Skeletal muscle satellite cell (primary cell): ENCODE measurements around the gene AMOT.

Experiments used
- H3K27me3 ChIP-seq: 2 replicates; pipeline ENCODE4 v1.7.0; 2013; ENCODE audit warnings: low read length; ENCODE audit not compliant: control insufficient read depth, insufficient read depth
- H3K36me3 ChIP-seq: 2 replicates; pipeline ENCODE4 v1.7.0; 2013; ENCODE audit warnings: mild to moderate bottlenecking, control low read depth, low read length; ENCODE audit not compliant: insufficient read depth
- H3K4me1 ChIP-seq: 2 replicates; pipeline ENCODE4 v1.7.0; 2013; ENCODE audit warnings: low read length; ENCODE audit not compliant: control insufficient read depth, insufficient read depth
- H3K4me2 ChIP-seq: 2 replicates; pipeline ENCODE4 v1.7.0; 2013; ENCODE audit warnings: mild to moderate bottlenecking, low read length
- H3K4me3 ChIP-seq: 2 replicates; pipeline ENCODE4 v1.7.0; 2013; ENCODE audit warnings: low read length
- H3K9ac ChIP-seq: 2 replicates; pipeline ENCODE4 v1.7.0; 2013; ENCODE audit warnings: mild to moderate bottlenecking, low read depth, low read length, moderate library complexity
- H3K9me3 ChIP-seq: replicated peaks from 2 replicates; pipeline ENCODE4 v1.7.0; 2013; ENCODE audit warnings: mild to moderate bottlenecking, control low read depth, low read length

AMOT gene

DNA sequence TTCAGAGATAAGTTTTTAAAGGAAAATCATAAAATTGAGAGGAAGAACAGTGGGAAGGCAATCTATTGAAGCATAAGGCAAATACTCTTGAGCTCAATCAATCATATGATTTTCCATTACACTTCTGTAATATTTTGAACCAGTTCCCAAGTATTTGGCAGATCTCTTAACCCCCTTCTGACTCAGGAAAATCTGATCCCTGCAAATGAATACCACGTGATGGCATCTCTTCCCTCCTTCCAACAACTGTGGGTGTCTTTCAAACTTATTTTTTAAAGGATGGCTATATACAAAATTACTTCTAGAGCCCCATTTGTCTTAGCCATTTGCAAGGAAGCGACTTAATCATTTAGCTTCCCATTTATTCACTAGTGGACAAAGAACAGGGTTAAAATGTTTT, 41.9 kb downstream of the AMOT start:
- H3K4me1 ChIP-seq: no peaks in the 10 kb centered on the region
- peaks cover 10% of the 10 kb centered on the region for H3K27me3 ChIP-seq
- H3K9ac ChIP-seq: no peak overlapping the region
- H3K36me3 ChIP-seq: no peaks in the 10 kb centered on the region
- no peak overlapping the region for H3K4me3 ChIP-seq
- H3K9me3 ChIP-seq: no peaks in the 10 kb centered on the region
- no peak overlapping the region for H3K4me2 ChIP-seq

- peaks cover 16% of the 10 kb centered on the region for H3K27me3 ChIP-seq
- H3K4me3 ChIP-seq: no peak overlapping the region
- H3K9ac ChIP-seq: no peak overlapping the region
- H3K4me2 ChIP-seq: no peak overlapping the region
- no peaks in the 10 kb centered on the region for H3K36me3 ChIP-seq
- no peaks in the 10 kb centered on the region for H3K9me3 ChIP-seq
- H3K4me1 ChIP-seq: no peaks in the 10 kb centered on the region
Measured at GRCh38 chrX:112789931-112790330, 50.7 kb downstream of the AMOT start.

DNA sequence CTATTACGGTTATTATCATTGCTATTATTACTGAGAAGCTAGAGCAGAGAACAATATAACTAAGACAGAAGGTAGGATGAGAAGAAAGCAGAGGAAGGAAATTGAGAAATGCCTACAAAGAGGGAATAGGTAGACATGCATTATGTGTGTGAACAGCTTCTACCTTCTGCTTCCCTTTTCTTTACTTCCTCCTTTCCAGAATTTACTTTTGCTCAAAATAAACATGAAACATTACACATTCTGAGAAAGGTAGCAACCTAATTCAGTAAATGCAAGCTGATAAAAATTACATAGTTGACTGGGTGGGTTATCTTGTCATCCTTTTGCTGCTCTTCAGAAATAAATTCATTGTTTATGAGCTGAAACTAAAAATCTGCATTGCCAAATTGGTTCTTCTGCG, 54.6 kb downstream of the AMOT start:
- Histone ChIP-seq H3K36me3 (no peaks in the 10 kb centered on the region), H3K27me3 (peaks cover 18% of the 10 kb centered on the region), H3K4me1 (no peaks in the 10 kb centered on the region), H3K9ac (no peak overlapping the region), H3K4me2 (no peak overlapping the region), H3K4me3 (no peak overlapping the region), H3K9me3 (no peaks in the 10 kb centered on the region)

DNA sequence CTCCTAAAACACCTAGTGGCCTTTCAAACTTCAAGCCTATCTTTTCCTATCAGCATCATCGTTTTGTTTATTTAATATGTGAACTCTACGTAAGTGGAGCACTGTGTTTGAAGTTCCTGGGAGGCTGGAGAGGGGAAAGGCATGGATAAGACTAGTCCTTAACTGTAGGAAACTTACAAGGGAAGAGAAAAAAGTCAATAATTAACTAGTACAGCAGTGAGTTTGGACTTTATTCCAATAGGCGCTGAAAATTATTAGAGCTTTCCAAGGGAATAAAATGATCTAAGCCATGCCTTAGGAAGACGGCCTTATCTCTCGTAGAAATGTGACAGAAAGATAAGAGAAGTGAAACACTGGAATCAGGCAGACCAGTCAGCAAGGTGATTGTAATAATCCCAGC, 55.3 kb downstream of the AMOT start:
- H3K4me2 ChIP-seq: no peak overlapping the region
- H3K9me3 ChIP-seq: no peaks in the 10 kb centered on the region
- no peaks in the 10 kb centered on the region for H3K36me3 ChIP-seq
- peaks cover 18% of the 10 kb centered on the region for H3K27me3 ChIP-seq
- H3K9ac ChIP-seq: no peak overlapping the region
- no peak overlapping the region for H3K4me3 ChIP-seq
- H3K4me1 ChIP-seq: no peaks in the 10 kb centered on the region

GRCh38 chrX:112784692-112785091, 55.9 kb downstream of the AMOT start:
- H3K4me1 ChIP-seq: no peaks in the 10 kb centered on the region
- H3K4me3 ChIP-seq: no peak overlapping the region
- H3K36me3 ChIP-seq: no peaks in the 10 kb centered on the region
- H3K9ac ChIP-seq: no peak overlapping the region
- H3K27me3 ChIP-seq: peaks cover 18% of the 10 kb centered on the region
- H3K9me3 ChIP-seq: no peaks in the 10 kb centered on the region
- H3K4me2 ChIP-seq: no peak overlapping the region

- Histone ChIP-seq H3K9ac (no peak overlapping the region), H3K36me3 (no peaks in the 10 kb centered on the region), H3K9me3 (no peaks in the 10 kb centered on the region), H3K27me3 (peaks cover 29% of the 10 kb centered on the region), H3K4me3 (no peak overlapping the region), H3K4me2 (no peak overlapping the region), H3K4me1 (no peaks in the 10 kb centered on the region)
Measured at GRCh38 chrX:112779139-112779538, 61.5 kb downstream of the AMOT start.

- peaks cover 29% of the 10 kb centered on the region for H3K27me3 ChIP-seq
- H3K4me1 ChIP-seq: no peaks in the 10 kb centered on the region
- H3K9ac ChIP-seq: no peak overlapping the region
- no peaks in the 10 kb centered on the region for H3K36me3 ChIP-seq
- no peak overlapping the region for H3K4me3 ChIP-seq
- no peaks in the 10 kb centered on the region for H3K9me3 ChIP-seq
- no peak overlapping the region for H3K4me2 ChIP-seq
Measured at GRCh38 chrX:112774651-112775293, 65.9 kb downstream of the AMOT start.

DNA sequence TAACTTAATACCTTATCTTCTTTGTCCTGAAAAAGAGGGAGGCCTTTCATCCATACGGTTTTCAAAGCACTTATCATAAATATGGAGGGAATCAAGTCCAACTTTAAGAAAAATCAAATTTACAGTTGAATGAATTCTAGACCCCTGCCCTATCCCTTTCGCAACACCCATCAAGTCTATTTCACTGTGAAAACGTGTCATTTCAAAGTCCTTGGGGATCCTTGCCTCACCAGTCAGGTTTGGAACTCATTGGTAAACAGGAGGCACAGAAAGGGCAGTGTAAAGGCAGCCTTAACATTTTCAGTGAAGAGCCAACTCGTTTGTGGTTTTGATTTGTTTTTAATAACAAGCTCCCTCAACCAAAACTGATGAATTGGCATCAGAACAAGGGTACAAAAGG, 66.5 kb downstream of the AMOT start:
- no peak overlapping the region for H3K9ac ChIP-seq
- no peak overlapping the region for H3K4me2 ChIP-seq
- H3K27me3 ChIP-seq: peaks cover 27% of the 10 kb centered on the region
- H3K36me3 ChIP-seq: no peaks in the 10 kb centered on the region
- no peak overlapping the region for H3K4me3 ChIP-seq
- no peaks in the 10 kb centered on the region for H3K4me1 ChIP-seq
- no peaks in the 10 kb centered on the region for H3K9me3 ChIP-seq

DNA sequence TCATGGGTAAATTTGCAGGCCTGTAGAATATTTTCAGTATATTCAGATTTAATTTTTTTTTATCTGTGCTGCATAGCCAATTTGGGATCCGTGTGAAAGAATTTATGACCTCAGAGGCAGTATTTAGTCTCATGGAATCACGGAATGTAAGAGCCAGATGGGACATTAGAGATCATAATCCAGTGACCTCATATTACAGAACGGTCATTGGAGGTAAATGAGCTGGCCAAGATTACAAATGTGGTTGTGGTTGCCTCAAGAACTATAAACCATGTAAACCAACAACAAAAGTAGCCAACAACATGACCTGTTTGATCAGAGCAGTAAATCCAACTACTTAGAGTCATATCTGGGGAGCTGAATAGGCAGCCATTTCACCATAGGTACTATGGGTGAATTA, 71.6 kb downstream of the AMOT start:
- Histone ChIP-seq H3K9ac (no peak overlapping the region), H3K4me1 (no peaks in the 10 kb centered on the region), H3K9me3 (no peaks in the 10 kb centered on the region), H3K4me3 (no peak overlapping the region), H3K4me2 (no peak overlapping the region), H3K36me3 (no peaks in the 10 kb centered on the region), H3K27me3 (peaks cover 5% of the 10 kb centered on the region)

- no peaks in the 10 kb centered on the region for H3K36me3 ChIP-seq
- no peaks in the 10 kb centered on the region for H3K9me3 ChIP-seq
- no peak overlapping the region for H3K9ac ChIP-seq
- H3K27me3 ChIP-seq: peaks cover 5% of the 10 kb centered on the region
- no peak overlapping the region for H3K4me2 ChIP-seq
- H3K4me3 ChIP-seq: no peak overlapping the region
- H3K4me1 ChIP-seq: no peaks in the 10 kb centered on the region
Measured at GRCh38 chrX:112768563-112768962, 72.1 kb downstream of the AMOT start.

DNA sequence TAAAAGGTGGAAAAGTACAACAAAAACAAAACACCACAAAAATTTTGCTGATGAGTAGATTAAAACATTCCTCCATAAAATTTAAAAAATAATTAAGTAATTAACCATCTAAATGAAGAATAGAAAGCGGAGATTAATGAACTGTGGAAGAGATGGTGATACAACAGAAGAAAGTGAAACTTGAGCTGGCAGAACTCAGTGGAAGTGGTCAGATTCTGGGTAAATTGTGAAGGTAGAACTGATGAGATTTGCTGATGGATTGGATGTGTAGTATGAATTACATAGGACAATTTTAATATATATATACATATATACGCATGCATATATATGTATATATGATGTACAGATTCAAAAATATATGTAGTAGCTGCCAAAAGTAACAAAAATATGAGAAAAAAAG, 73.9 kb downstream of the AMOT start:
- Histone ChIP-seq H3K4me3 (no peak overlapping the region), H3K4me1 (no peaks in the 10 kb centered on the region), H3K36me3 (no peaks in the 10 kb centered on the region), H3K4me2 (no peak overlapping the region), H3K27me3 (peaks cover 5% of the 10 kb centered on the region), H3K9ac (no peak overlapping the region), H3K9me3 (no peaks in the 10 kb centered on the region)
